K562 (cell line): ENCODE measurements around the gene SMC1A. TPM values are rescaled to one million over a fixed set of nuclear protein-coding genes. Genes with fewer than 3 reads are reported as not detected.

ENCODE experiments used
- CHD2 ChIP-seq: IDR thresholded peaks from 2 replicates; pipeline ENCODE4 v1.6.1; 2011; ENCODE audit warnings: low read depth, low read length
- CHD4 ChIP-seq: fragments of 200-600 bp; sonication (generic); IDR thresholded peaks from 3 replicates; pipeline ENCODE4 v1.6.1; 2012; ENCODE audit warnings: low read depth, mild to moderate bottlenecking, mixed read lengths, low read length, inconsistent platforms; ENCODE audit not compliant: insufficient read depth, insufficient replicate concordance, poor library complexity, severe bottlenecking
- FOXP1 ChIP-seq: sonication (generic); formaldehyde crosslinking; IDR thresholded peaks from 2 replicates; pipeline ENCODE4 v1.8.0; 2022; ENCODE audit warnings: mild to moderate bottlenecking, missing genetic modification reagents
- GABPB2 ChIP-seq: fragments of 250-450 bp; sonication (Bioruptor Pico); conservative IDR thresholded peaks from 2 replicates; pipeline ENCODE4 v1.5.1; 2021; ENCODE audit warnings: mild to moderate bottlenecking
- KLF16 ChIP-seq: IDR thresholded peaks from 2 replicates; pipeline ENCODE4 v1.6.1; 2016; ENCODE audit warnings: antibody characterized with exemption
- MXI1 ChIP-seq: IDR thresholded peaks from 2 replicates; pipeline ENCODE4 v1.6.1; 2011; ENCODE audit warnings: low read depth, mild to moderate bottlenecking, improper control_type of control experiment, low read length
- NFIX ChIP-seq: fragments of 250-450 bp; sonication (Bioruptor Pico); IDR thresholded peaks from 2 replicates; pipeline ENCODE4 v1.4.0; 2020; ENCODE audit warnings: low read depth, mild to moderate bottlenecking, moderate library complexity
- PTRF ChIP-seq: fragments of 450-650 bp; IDR thresholded peaks from 2 replicates; pipeline ENCODE4 v1.6.1; 2016; ENCODE audit warnings: mild to moderate bottlenecking, missing genetic modification characterization, missing compliant biosample characterization
- RFX5 ChIP-seq: IDR thresholded peaks from 2 replicates; pipeline ENCODE4 v1.6.1; 2011; ENCODE audit warnings: low read depth, mild to moderate bottlenecking, improper control_type of control experiment, low read length
- RREB1 ChIP-seq: fragments of 250-450 bp; sonication (Bioruptor Pico); IDR thresholded peaks from 2 replicates; pipeline ENCODE4 v1.4.0; 2020
- SRSF9 ChIP-seq: fragments of 200-400 bp; formaldehyde crosslinking; IDR thresholded peaks from 2 replicates; pipeline ENCODE4 v1.6.1; 2017; ENCODE audit warnings: low read depth, low read length, borderline replicate concordance
- TGIF2 ChIP-seq: sonication (generic); formaldehyde crosslinking; IDR thresholded peaks from 2 replicates; pipeline ENCODE4 v1.8.1; 2022; ENCODE audit warnings: mild to moderate bottlenecking, missing genetic modification reagents, moderate library complexity
- ZBTB17 ChIP-seq: fragments of 450-650 bp; formaldehyde crosslinking; IDR thresholded peaks from 2 replicates; pipeline ENCODE4 v1.4.0; 2020; ENCODE audit warnings: mild to moderate bottlenecking
- ZC3H11A ChIP-seq: IDR thresholded peaks from 2 replicates; pipeline ENCODE4 v1.6.1; 2012; ENCODE audit warnings: low read depth, low read length, improper control_type of control experiment
- ZFP91 ChIP-seq: sonication (generic); formaldehyde crosslinking; IDR thresholded peaks from 2 replicates; pipeline ENCODE4 v1.8.0; 2022; ENCODE audit warnings: mild to moderate bottlenecking, missing genetic modification reagents
- ZMIZ1 ChIP-seq, 2 experiments: fragments of 150-350 bp in 1 of 2; IDR thresholded peaks; 2 replicates each; pipeline ENCODE4 v1.6.1; 2012 to 2016; ENCODE audit warnings: low read depth in 2 of 2, low read length in 2 of 2, mild to moderate bottlenecking in 1 of 2, moderate library complexity in 1 of 2
- ZNF77 ChIP-seq: fragments of 250-450 bp; sonication (Bioruptor Pico); IDR thresholded peaks from 2 replicates; pipeline ENCODE4 v1.5.0; 2020
- polyA plus RNA-seq, 8 experiments: library from polyadenylated mRNA; depleted of rRNA in 4 of 8; stranded (reverse) in 5 of 8; unstranded in 3 of 8; fragments of >200 nt; fragmentation: Nextera tagmentation in 2 of 8; fragmentation: Illumina TruSeq in 1 of 8; extraction: Ambion mirVana in 2 of 8; extraction: Trizol in 1 of 8; gene quantifications; 2 replicates each; pipeline versions ENCODE4 v1.2.1 to v1.2.3, GENCODE V29; 2011 to 2014; ENCODE audit warnings: inconsistent platforms in 1 of 8, missing spikeins in 1 of 8
- total RNA-seq, 7 experiments: library from RNA; depleted of rRNA in 6 of 7; stranded (reverse); fragments of >200 nt in 6 of 7; fragmentation: Illumina TruSeq in 2 of 7; extraction: Trizol in 2 of 7; gene quantifications; 2 replicates each; pipeline versions ENCODE4 v1.2.1 to v1.2.3, GENCODE V29; 2011 to 2021; ENCODE audit warnings: low replicate concordance in 1 of 7

The SMC1A gene
- total and polyA plus RNA-seq, 9 of the 15 experiments (the other 6 are each of a cell fraction or from before 2014, with no cell fraction given), result 28.5 to 126 (median 71.2) TPM

GRCh38 chrX:53422086-53422860 is at the start of gene SMC1A (continued):
- TF ChIP-seq RREB1 (CRISPR knock-in tag) (no peak), ZC3H11A (no peak), CHD4 (no peak), NFIX (no peak), ZNF77 (CRISPR knock-in tag) (no peak), RFX5 (no peak), KLF16 (peak; percentile 46; the same call in 1 of the 2 replicates), FOXP1 (CRISPR knock-in tag) (no peak), ZFP91 (CRISPR knock-in tag) (no peak), GABPB2 (CRISPR knock-in tag) (no peak), SRSF9 (no peak), ZMIZ1 (IDR thresholded peaks at IDR 0.05; ENCODE audit: low read depth in 2 of 2, low read length in 2 of 2) (0 out of 4 replicates have a peak, but pooled peaks of 1 of the 2 experiments have one; percentile 14), MXI1 (no peak; the same call in 1 of the 2 replicates), PTRF (tag) (no peak), CHD2 (peak; percentile 97), TGIF2 (CRISPR knock-in tag) (no peak), ZBTB17 (CRISPR knock-in tag) (no peak)
